Keratinocyte (primary cell): Measurements from ENCODE around the gene PLPP4.

ENCODE experiments used
- CTCF ChIP-seq, 3 experiments: IDR thresholded peaks in 1 of 3; conservative IDR thresholded peaks in 1 of 3; optimal IDR thresholded peaks in 1 of 3; 2 replicates in 2 of 3; 3 replicates in 1 of 3; pipeline versions ENCODE3 to v1.5.1; 2011; ENCODE audit warnings: low read length in 3 of 3, mild to moderate bottlenecking in 3 of 3, moderate library complexity in 2 of 3, control low read depth in 1 of 3, inconsistent platforms in 1 of 3; ENCODE audit not compliant: insufficient read depth in 2 of 3; ENCODE audit errors: extremely low read depth in 1 of 3
- EZH2 ChIP-seq: IDR thresholded peaks from one replicate; pipeline ENCODE4 v1.6.1; 2012; ENCODE audit warnings: inconsistent platforms, mild to moderate bottlenecking, low read length, moderate library complexity

GRCh38 chr10:120451968-120452367 is 5.1 kb upstream of the PLPP4 start:
- TF ChIP-seq CTCF (optimal IDR thresholded peaks at IDR 0.05 in 1 of 3, IDR thresholded peaks at IDR 0.05 in 1 of 3, conservative IDR thresholded peaks at IDR 0.05 in 1 of 3; ENCODE audit: extremely low read depth in 1 of 3, insufficient read depth in 2 of 3, low read length in 3 of 3) = no peak
- TF ChIP-seq EZH2 = no peak
